Measurements from ENCODE around the gene DNAJB9.

Gene DNAJB9

GRCh38 chr7:108581655-108582491 lies 12.2 kb downstream of the DNAJB9 start:
- H3K4me3 ChIP-seq (replicated peaks in 1 of 2; ENCODE audit: low read depth in 2 of 2, low read length in 2 of 2) = no peak overlapping the region
- TF ChIP-seq CTCF (IDR thresholded peaks at IDR 0.05; ENCODE audit: low read depth, low read length) = no peak
- peak in 1 of 2 donors; percentile 47 for DNase-seq (ENCODE audit: low read depth in 2 of 2)

GRCh38 chr7:108584211-108584610 lies 14.5 kb downstream of the DNAJB9 start:
- no peak for TF ChIP-seq CTCF (IDR thresholded peaks at IDR 0.05; ENCODE audit: low read depth, low read length)
- no peak overlapping the region for H3K4me3 ChIP-seq (replicated peaks in 1 of 2; ENCODE audit: low read depth in 2 of 2, low read length in 2 of 2)
- peak in 1 of 2 donors; percentile 10 for DNase-seq (ENCODE audit: low read depth in 2 of 2)

- no peak for DNase-seq (ENCODE audit: low read depth in 2 of 2)
- no peak for TF ChIP-seq CTCF (IDR thresholded peaks at IDR 0.05; ENCODE audit: low read depth, low read length)
- H3K4me3 ChIP-seq (replicated peaks in 1 of 2; ENCODE audit: low read depth in 2 of 2, low read length in 2 of 2) = no peak overlapping the region
These were observed 16.2 kb downstream of the DNAJB9 start for GRCh38 chr7:108585843-108586242.

GRCh38 chr7:108586274-108586710 lies 16.6 kb downstream of the DNAJB9 start:
- DNase-seq (ENCODE audit: low read depth in 2 of 2) = no peak
- H3K4me3 ChIP-seq (replicated peaks in 1 of 2; ENCODE audit: low read depth in 2 of 2, low read length in 2 of 2) = no peak overlapping the region
- no peak for TF ChIP-seq CTCF (IDR thresholded peaks at IDR 0.05; ENCODE audit: low read depth, low read length)

- TF ChIP-seq CTCF (IDR thresholded peaks at IDR 0.05; ENCODE audit: low read depth, low read length) = no peak
- peak in 1 of 2 donors; percentile 12 for DNase-seq (ENCODE audit: low read depth in 2 of 2)
- H3K4me3 ChIP-seq (replicated peaks in 1 of 2; ENCODE audit: low read depth in 2 of 2, low read length in 2 of 2) = no peak overlapping the region
These were observed 19.5 kb downstream of the DNAJB9 start for GRCh38 chr7:108589199-108589598.

- H3K4me3 ChIP-seq (replicated peaks in 1 of 2; ENCODE audit: low read depth in 2 of 2, low read length in 2 of 2) = no peak overlapping the region
- TF ChIP-seq CTCF (IDR thresholded peaks at IDR 0.05; ENCODE audit: low read depth, low read length) = no peak
- no peak for DNase-seq (ENCODE audit: low read depth in 2 of 2)
These were observed 20.2 kb downstream of the DNAJB9 start for GRCh38 chr7:108589874-108590273.
